ENCODE data around the gene CNTFR.

DNA sequence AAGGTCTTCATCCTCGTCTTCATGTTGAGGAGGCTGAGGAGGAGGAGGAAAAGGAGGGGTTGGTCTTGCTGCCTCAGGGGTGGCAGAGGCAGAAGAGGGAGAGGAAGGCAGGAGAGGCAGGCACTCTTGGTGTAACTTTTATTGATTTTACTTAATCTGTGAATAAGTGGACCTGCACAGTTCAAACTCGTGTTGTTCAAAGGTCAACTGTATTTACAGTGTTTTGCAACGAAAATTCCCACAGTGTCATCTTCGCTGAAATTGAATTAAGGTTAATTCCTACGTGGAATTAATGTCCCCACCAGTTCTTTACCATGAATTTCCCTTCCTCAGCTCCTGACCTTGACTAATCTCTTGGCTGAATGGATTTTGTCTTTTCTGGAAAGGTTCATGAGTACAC is 45.5 kb downstream of the CNTFR start:
- TF ChIP-seq CTCF (IDR thresholded peaks at IDR 0.05) (no peak), POLR2A (IDR thresholded peaks at IDR 0.05) (no peak)
